ENCODE data around the gene PIP4K2A. TPM values are rescaled to one million over a fixed set of nuclear protein-coding genes. Genes with fewer than 3 reads are reported as not detected.
"Not testable (repeated sequence)": the region's sequence is repeated elsewhere in the genome, so short reads cannot be mapped to it uniquely, and the experiment has no call there.

PIP4K2A gene
- total RNA-seq, 3 donors from 2014 or later (not counting 1 experiment from before 2014, with no cell fraction given) = 311 to 423 (median 405) TPM

- Histone ChIP-seq H3K27ac (ENCODE audit: low read length) (peak overlapping the region; percentile 62), H3K36me3 (ENCODE audit: control insufficient read depth, insufficient read depth, low read length) (no peaks in the 10 kb centered on the region), H3K9me3 (ENCODE audit: control insufficient read depth, insufficient read depth, low read length) (no peaks in the 10 kb centered on the region), H3K4me1 (ENCODE audit: control insufficient read depth, insufficient read depth, low read length) (peaks cover 48% of the 10 kb centered on the region), H3K27me3 (ENCODE audit: control insufficient read depth, insufficient read depth, low read length) (no peaks in the 10 kb centered on the region), H3K4me3 (ENCODE audit: low read length) (no peak overlapping the region)
- peak overlapping the region; percentile 84 for H3K4me3 Mint-ChIP-seq
- H3K9me3 Mint-ChIP-seq = no peaks in the 10 kb centered on the region
- peak in 1 of 2 donors; percentile 48 for DNase-seq
- 13% methylated on average over 4 of the region's 5 CpGs for WGBS (ENCODE audit: insufficient coverage)
- intact Hi-C loops (cut with micrococcal nuclease) = no loop called here
- H3K27ac Mint-ChIP-seq = peak overlapping the region; percentile 79 to 99
- no peaks in the 10 kb centered on the region for H3K36me3 Mint-ChIP-seq
- H3K27me3 Mint-ChIP-seq (ENCODE audit: low read depth in 2 of 2) = no peaks in the 10 kb centered on the region
- ATAC-seq = peak; percentile 89 to 93 (median 90)
- TF ChIP-seq CTCF (IDR thresholded peaks at IDR 0.05) = no peak
- H3K4me1 Mint-ChIP-seq = peaks cover 76 to 84% of the 10 kb centered on the region in 2 donors
Measured at GRCh38 chr10:22693371-22693784, 21.0 kb downstream of the PIP4K2A start.

GRCh38 chr10:22692119-22692518, 22.3 kb downstream of the PIP4K2A start:
- not testable (repeated sequence) for H3K9me3 Mint-ChIP-seq; H3K36me3 ChIP-seq (ENCODE audit: control insufficient read depth, insufficient read depth, low read length); DNase-seq; H3K36me3 Mint-ChIP-seq; ATAC-seq; H3K9me3 ChIP-seq (ENCODE audit: control insufficient read depth, insufficient read depth, low read length); H3K27me3 Mint-ChIP-seq (ENCODE audit: low read depth in 2 of 2); H3K27me3 ChIP-seq (ENCODE audit: control insufficient read depth, insufficient read depth, low read length); H3K4me3 ChIP-seq (ENCODE audit: low read length)
- Histone ChIP-seq H3K4me1 (ENCODE audit: control insufficient read depth, insufficient read depth, low read length) (peaks cover 45% of the 10 kb centered on the region), H3K27ac (ENCODE audit: low read length) (peak overlapping the region; percentile 62)
- Mint-ChIP-seq H3K4me3 (peak overlapping the region; percentile 84), H3K27ac (peak overlapping the region; percentile 79 to 99), H3K4me1 (peaks cover 87 to 89% of the 10 kb centered on the region in 2 donors)
- intact Hi-C loops (cut with micrococcal nuclease) = loop anchor here (1.0 kb wide), 1 partner anchor 8 kb away; no protein-coding TSS in a partner anchor
- 93% methylated on average over 5 of the region's 5 CpGs for WGBS (ENCODE audit: insufficient coverage)

GRCh38 chr10:22690614-22691431, 23.6 kb downstream of the PIP4K2A start:
- H3K27ac Mint-ChIP-seq = peak overlapping the region; percentile 79 to 99
- H3K9me3 Mint-ChIP-seq = no peaks in the 10 kb centered on the region
- Histone ChIP-seq H3K27me3 (ENCODE audit: control insufficient read depth, insufficient read depth, low read length) (no peaks in the 10 kb centered on the region), H3K9me3 (ENCODE audit: control insufficient read depth, insufficient read depth, low read length) (no peaks in the 10 kb centered on the region), H3K4me1 (ENCODE audit: control insufficient read depth, insufficient read depth, low read length) (peaks cover 51% of the 10 kb centered on the region), H3K36me3 (ENCODE audit: control insufficient read depth, insufficient read depth, low read length) (peaks cover 2% of the 10 kb centered on the region), H3K4me3 (ENCODE audit: low read length) (no peak overlapping the region), H3K27ac (ENCODE audit: low read length) (peak overlapping the region; percentile 16)
- peak overlapping the region; percentile 52 for H3K4me3 Mint-ChIP-seq
- ATAC-seq (peak in 1 of 3 donors; percentile 11), DNase-seq (peak in 1 of 2 donors; percentile 14)
- no peaks in the 10 kb centered on the region for H3K36me3 Mint-ChIP-seq
- 73% methylated on average over 9 of the region's 9 CpGs for WGBS (ENCODE audit: insufficient coverage)
- H3K4me1 Mint-ChIP-seq = peaks cover 92 to 93% of the 10 kb centered on the region in 2 donors
- intact Hi-C loops (cut with micrococcal nuclease) = loop anchor here (2.0 kb wide), 1 partner anchor 16 kb away; no protein-coding TSS in a partner anchor
- no peak for TF ChIP-seq CTCF (IDR thresholded peaks at IDR 0.05)
- H3K27me3 Mint-ChIP-seq (ENCODE audit: low read depth in 2 of 2) = no peaks in the 10 kb centered on the region

GRCh38 chr10:22690158-22690557, 24.2 kb downstream of the PIP4K2A start:
- peaks cover 58% of the 10 kb centered on the region for H3K4me1 ChIP-seq (ENCODE audit: control insufficient read depth, insufficient read depth, low read length)
- peaks cover 2% of the 10 kb centered on the region for H3K36me3 ChIP-seq (ENCODE audit: control insufficient read depth, insufficient read depth, low read length)
- H3K4me3 ChIP-seq (ENCODE audit: low read length) = no peak overlapping the region
- H3K4me3 Mint-ChIP-seq = no peak overlapping the region
- H3K27me3 Mint-ChIP-seq (ENCODE audit: low read depth in 2 of 2) = no peaks in the 10 kb centered on the region
- H3K27ac ChIP-seq (ENCODE audit: low read length) = peak overlapping the region; percentile 16
- H3K27ac Mint-ChIP-seq = peak overlapping the region; percentile 79 to 99
- intact Hi-C loops (cut with micrococcal nuclease) = loop anchor here (2.0 kb wide), 1 partner anchor 17 kb away; no protein-coding TSS in a partner anchor
- 100% methylated on average over 1 of the region's 2 CpGs for WGBS (ENCODE audit: insufficient coverage)
- no peaks in the 10 kb centered on the region for H3K27me3 ChIP-seq (ENCODE audit: control insufficient read depth, insufficient read depth, low read length)
- no peaks in the 10 kb centered on the region for H3K9me3 Mint-ChIP-seq
- H3K36me3 Mint-ChIP-seq = no peaks in the 10 kb centered on the region
- no peak for ATAC-seq
- DNase-seq = no peak
- H3K4me1 Mint-ChIP-seq = peaks cover 90% of the 10 kb centered on the region in 2 donors
- no peak for TF ChIP-seq CTCF (IDR thresholded peaks at IDR 0.05)
- no peaks in the 10 kb centered on the region for H3K9me3 ChIP-seq (ENCODE audit: control insufficient read depth, insufficient read depth, low read length)

Measured in natural killer cell (primary cell).